ENCODE results near the gene SLK.

DNA sequence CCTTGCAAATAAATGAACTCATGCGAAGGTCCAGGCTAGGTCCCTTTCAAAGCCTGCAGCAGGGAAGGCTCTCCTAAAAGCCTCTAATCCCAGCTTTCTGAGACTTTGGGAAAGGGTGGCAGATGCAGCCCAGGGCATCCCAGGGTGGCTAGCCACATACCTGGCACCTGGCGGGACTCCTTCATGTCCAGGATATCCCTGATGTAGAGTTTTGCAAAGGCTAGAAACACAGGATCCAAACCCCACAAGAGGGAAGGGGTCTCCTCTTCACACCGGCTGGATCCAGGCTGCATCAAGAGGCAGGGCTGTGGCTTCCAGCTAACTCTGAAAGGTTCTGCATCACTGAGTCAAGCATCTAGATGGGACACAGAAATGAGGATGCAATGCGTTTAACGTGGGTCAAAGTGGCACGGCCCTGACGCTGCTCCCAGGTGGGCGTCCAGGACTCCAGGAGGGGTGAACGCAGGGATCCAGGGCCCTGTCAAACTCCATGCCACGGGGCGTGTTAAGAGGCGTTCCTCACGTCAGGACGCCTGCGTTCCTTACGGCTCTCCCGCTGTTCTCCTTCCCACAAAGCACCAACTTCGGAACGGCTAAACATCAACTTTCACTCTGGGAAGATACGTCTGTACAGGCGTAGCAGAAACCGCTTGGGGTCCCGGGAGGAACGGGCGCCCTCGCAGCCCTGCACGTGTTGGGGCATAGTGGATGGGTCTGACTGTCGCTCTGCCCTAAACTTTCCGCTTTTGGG lies 49.5 kb upstream of the SLK start:
- TF ChIP-seq POLR2A (IDR thresholded peaks at IDR 0.05; ENCODE audit: low read length) (no peak), GATA1 (IDR thresholded peaks at IDR 0.05; ENCODE audit: low read depth, low read length) (no peak)
